ENCODE data around the gene USP17L30.
"Not testable (repeated sequence)": the region's sequence is repeated elsewhere in the genome, so short reads cannot be mapped to it uniquely, and the experiment has no call there.

Gene USP17L30, protein sequence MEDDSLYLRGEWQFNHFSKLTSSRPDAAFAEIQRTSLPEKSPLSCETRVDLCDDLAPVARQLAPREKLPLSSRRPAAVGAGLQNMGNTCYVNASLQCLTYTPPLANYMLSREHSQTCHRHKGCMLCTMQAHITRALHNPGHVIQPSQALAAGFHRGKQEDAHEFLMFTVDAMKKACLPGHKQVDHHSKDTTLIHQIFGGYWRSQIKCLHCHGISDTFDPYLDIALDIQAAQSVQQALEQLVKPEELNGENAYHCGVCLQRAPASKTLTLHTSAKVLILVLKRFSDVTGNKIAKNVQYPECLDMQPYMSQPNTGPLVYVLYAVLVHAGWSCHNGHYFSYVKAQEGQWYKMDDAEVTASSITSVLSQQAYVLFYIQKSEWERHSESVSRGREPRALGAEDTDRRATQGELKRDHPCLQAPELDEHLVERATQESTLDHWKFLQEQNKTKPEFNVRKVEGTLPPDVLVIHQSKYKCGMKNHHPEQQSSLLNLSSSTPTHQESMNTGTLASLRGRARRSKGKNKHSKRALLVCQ

DNA sequence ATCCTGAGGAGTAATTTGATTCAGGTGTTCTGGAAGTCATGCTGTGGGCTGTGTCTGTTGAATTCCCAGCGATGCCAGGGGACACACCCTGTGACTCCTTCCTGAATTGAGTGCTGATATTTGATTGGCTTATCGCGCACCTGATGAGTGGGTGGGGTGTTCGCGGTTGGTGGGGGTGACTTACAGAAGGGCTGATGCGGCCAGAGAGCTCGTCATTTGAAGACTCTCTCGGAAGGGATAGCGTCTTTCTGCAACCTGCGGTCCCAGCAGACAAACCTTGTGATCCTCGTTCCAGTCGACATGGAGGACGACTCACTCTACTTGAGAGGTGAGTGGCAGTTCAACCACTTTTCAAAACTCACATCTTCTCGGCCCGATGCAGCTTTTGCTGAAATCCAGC is at the start of gene USP17L30:
TSS of gene USP17L30 (plus strand) at position 301 of the 400 bp plus-strand sequence. CDS start at position 301, 0 bp downstream.
- DNase-seq (ENCODE audit: insufficient read length, low spot score); FAIRE-seq: not testable (repeated sequence)

- FAIRE-seq, result not testable (repeated sequence)
Observed at GRCh38 chr4:9324191-9324590, 38.7 kb upstream of the USP17L30 start.

GRCh38 chr4:9324865-9325264 is 38.1 kb upstream of the USP17L30 start, which contains the start of gene USP17L24:
Gene USP17L24, plus strand, starts transcription at chr4:9325165. Its CDS starts 0 bp downstream, at chr4:9325165.
- not testable (repeated sequence) for DNase-seq (ENCODE audit: insufficient read length, low spot score); FAIRE-seq

More at GRCh38 chr4:9324191-9324590, 38.7 kb upstream of the USP17L30 start:
- not testable (repeated sequence) for DNase-seq (ENCODE audit: insufficient read length, low spot score)

DNA sequence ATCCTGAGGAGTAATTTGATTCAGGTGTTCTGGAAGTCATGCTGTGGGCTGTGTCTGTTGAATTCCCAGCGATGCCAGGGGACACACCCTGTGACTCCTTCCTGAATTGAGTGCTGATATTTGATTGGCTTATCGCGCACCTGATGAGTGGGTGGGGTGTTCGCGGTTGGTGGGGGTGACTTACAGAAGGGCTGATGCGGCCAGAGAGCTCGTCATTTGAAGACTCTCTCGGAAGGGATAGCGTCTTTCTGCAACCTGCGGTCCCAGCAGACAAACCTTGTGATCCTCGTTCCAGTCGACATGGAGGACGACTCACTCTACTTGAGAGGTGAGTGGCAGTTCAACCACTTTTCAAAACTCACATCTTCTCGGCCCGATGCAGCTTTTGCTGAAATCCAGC is 33.3 kb upstream of the USP17L30 start, which contains the start of gene USP17L25:
TSS of gene USP17L25 (plus strand) at position 301 of the 400 bp plus-strand sequence. CDS start at position 301, 0 bp downstream.
- not testable (repeated sequence) for FAIRE-seq; DNase-seq (ENCODE audit: insufficient read length, low spot score)

GRCh38 chr4:9334358-9334757 is 28.6 kb upstream of the USP17L30 start, which contains the start of gene USP17L26:
Gene USP17L26, plus strand, starts transcription at chr4:9334658. Its CDS starts 0 bp downstream, at chr4:9334658.
- not testable (repeated sequence) for DNase-seq (ENCODE audit: insufficient read length, low spot score); FAIRE-seq

- not testable (repeated sequence) for DNase-seq (ENCODE audit: insufficient read length, low spot score); FAIRE-seq
Observed at GRCh38 chr4:9339103-9339502, 23.8 kb upstream of the USP17L30 start, which contains the start of gene USP17L5. Gene USP17L5, plus strand, starts transcription at chr4:9339403. Its CDS starts 0 bp downstream, at chr4:9339403.

DNA sequence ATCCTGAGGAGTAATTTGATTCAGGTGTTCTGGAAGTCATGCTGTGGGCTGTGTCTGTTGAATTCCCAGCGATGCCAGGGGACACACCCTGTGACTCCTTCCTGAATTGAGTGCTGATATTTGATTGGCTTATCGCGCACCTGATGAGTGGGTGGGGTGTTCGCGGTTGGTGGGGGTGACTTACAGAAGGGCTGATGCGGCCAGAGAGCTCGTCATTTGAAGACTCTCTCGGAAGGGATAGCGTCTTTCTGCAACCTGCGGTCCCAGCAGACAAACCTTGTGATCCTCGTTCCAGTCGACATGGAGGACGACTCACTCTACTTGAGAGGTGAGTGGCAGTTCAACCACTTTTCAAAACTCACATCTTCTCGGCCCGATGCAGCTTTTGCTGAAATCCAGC is 19.1 kb upstream of the USP17L30 start, which contains the start of gene USP17L27:
TSS of gene USP17L27 (plus strand) at position 301 of the 400 bp plus-strand sequence. CDS start at position 301, 0 bp downstream.
- not testable (repeated sequence) for DNase-seq (ENCODE audit: insufficient read length, low spot score); FAIRE-seq

GRCh38 chr4:9348593-9348992 is 14.3 kb upstream of the USP17L30 start, which contains the start of gene USP17L28:
Gene USP17L28, plus strand, starts transcription at chr4:9348893. Its CDS starts 0 bp downstream, at chr4:9348893.
- not testable (repeated sequence) for FAIRE-seq; DNase-seq (ENCODE audit: insufficient read length, low spot score)

- not testable (repeated sequence) for DNase-seq (ENCODE audit: insufficient read length, low spot score); FAIRE-seq
Observed at GRCh38 chr4:9350866-9351265, 12.1 kb upstream of the USP17L30 start.

- not testable (repeated sequence) for DNase-seq (ENCODE audit: insufficient read length, low spot score); FAIRE-seq
Observed at GRCh38 chr4:9353338-9353737, 9.6 kb upstream of the USP17L30 start, which contains the start of gene USP17L29. Gene USP17L29, plus strand, starts transcription at chr4:9353638. Its CDS starts 0 bp downstream, at chr4:9353638.

DNA sequence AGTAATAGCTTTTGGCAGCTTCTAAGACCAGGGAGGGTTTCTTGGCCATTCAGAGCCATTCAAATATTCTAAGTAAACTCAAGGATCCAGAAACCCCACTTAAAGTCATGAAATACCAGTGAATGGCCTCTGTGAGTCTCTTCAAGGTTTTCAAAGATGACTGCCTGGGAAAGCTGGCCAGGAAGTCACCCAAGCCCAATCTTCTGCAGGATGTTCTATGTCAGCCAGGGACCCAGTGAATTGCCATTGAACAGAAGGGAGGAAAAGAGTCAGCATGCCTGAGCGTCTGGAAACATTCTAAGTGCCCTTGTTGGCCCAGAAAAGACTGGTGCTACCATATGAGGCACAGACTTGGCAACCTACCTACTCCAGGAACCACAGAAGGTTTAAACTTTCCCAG is 17.0 kb downstream of the USP17L30 start:
- not testable (repeated sequence) for FAIRE-seq; DNase-seq (ENCODE audit: insufficient read length, low spot score)

DNA sequence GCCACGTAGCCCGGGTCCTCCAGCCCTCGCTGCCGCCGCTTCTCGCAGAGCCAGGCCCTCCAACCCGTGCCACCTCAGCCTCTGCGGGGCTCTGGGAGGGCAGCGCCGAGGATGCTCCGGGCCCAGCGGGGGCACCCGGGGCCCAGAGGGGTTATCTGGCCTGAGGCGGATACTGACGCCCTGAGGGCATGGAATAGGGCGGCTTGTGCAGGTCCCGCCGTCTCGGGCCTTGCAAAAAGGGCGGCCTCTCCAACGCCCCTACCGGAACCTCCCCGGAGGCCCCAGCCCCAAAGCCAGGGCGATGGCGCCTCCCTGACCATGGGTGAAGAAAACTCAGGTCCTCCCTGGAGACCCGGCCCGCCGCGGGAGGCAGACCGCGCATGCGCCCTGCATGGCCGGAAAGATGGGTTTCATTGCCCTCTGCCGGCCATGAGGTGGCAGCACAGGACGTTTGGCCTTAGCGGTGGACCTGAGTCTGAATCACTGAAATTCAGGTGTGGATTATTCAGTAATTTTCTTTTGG is 18.1 kb downstream of the USP17L30 start:
- peak; percentile 19 for TF ChIP-seq CTCF (IDR thresholded peaks at IDR 0.05; ENCODE audit: insufficient read depth, missing control alignments)
- DNase-seq (ENCODE audit: insufficient read length, low spot score); FAIRE-seq: not testable (repeated sequence)

DNA sequence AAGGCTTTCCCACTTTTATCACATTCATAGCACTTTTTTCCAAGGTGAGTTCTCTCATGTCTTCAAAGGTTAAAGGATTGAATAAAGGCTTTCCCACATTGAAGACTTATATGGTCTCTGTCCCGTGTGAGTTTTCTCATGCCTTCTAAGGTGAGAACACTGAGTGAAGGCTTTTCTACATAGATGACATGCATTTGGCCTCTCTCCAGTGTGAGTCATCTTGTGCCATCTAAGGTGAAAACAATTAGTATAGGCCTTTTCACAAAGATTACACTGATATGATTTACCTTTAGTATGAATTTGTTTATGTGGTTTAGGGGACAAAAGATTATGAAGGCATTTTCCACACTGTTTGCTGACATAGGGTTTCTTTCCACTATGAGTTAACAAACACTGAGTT is 21.2 kb downstream of the USP17L30 start:
- DNase-seq (ENCODE audit: insufficient read length, low spot score) (no peak), FAIRE-seq (no peak)
- TF ChIP-seq CTCF (IDR thresholded peaks at IDR 0.05; ENCODE audit: insufficient read depth, missing control alignments), result no peak

DNA sequence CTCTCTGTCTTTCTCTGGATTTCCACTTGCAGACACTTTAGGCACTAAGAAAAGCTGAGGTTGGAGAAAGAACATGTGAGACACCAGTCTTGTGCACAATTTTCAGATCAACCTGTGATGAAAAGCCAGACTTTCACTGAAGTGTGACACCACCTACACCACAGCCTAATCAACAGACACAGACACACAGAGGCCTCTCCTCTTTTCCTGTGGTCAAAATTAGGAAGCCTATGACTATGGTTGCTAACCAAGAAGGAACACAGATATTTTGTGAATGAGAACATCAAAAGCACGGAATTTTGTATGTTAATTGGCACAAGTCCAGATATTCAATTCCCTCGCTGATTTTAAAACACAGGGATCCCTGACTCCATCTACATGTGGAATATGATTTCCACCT is 26.1 kb downstream of the USP17L30 start:
- FAIRE-seq; DNase-seq (ENCODE audit: insufficient read length, low spot score): not testable (repeated sequence)

- FAIRE-seq; DNase-seq (ENCODE audit: insufficient read length, low spot score): not testable (repeated sequence)
Observed at GRCh38 chr4:9405774-9406173, 42.8 kb downstream of the USP17L30 start.

DNA sequence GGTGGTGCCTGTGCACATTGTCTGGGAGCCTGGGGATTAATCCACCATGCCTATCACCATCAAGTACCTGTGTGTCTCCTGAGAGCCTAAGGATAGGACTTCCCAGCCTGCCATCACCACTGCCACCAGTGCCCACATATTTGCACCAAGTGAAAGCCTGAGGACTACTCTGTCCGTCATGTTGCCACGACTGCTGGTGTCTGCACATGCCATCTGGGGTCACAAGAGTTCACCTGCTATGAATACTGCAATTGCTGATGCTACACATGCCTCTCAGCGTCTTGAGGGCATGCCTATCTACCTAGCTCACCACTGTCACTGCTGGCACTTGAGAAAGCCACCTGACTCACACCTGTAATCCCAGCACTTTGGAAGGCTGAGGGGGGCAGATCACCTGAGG is 43.6 kb downstream of the USP17L30 start:
- not testable (repeated sequence) for DNase-seq (ENCODE audit: insufficient read length, low spot score); FAIRE-seq

Data from D721Med (cell line).